ENCODE data around the gene MTRR. TPM values are rescaled to one million over a fixed set of nuclear protein-coding genes. Genes with fewer than 3 reads are reported as not detected.

MTRR gene
- total and polyA plus RNA-seq, 2 experiments from 2014 or later, result 24.8 to 28.0 TPM

DNA sequence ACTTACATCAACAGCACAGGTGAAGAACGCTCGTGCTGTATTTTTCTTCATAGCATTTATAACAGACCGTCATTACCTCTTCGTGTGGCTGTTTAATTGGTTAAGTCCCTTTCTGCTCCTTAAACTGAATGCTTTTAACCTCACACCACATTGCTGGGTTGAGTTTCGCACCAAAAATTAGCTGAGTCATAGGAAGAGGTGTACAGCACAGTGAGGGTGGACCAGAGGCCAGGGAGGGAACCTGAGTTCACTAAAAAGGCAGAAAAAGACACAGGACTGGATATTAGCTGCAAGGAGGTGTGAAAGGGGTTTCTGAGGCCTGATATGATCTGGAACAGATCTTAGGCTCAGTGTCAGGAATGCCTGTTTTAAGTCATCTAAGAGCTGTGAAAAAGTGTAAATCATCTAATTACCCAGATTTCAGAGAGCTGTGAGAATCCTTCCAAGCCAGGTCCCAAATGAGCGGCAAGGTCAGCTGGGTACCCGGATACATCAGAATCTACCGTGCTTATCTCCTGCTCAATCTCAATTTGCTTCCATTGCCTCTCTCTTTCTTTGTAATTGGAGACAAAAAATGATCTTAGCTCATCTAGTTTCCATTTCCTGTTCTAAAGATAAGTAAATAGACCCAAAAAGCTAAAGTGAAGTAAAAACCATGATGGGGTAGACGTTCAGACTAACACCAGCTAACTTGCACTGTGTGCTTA lies 10.9 kb upstream of the MTRR start:
- no peaks in the 10 kb centered on the region for H3K79me2 ChIP-seq
- DNase-seq (ENCODE audit: low spot score), result no peak
- no peak overlapping the region for H3K4me3 ChIP-seq
- no peaks in the 10 kb centered on the region for H3K27me3 ChIP-seq
- H2AFZ ChIP-seq, result no peak overlapping the region
- no peaks in the 10 kb centered on the region for H3K9me2 ChIP-seq (replicated peaks; ENCODE audit: insufficient read depth)
- H3K36me3 ChIP-seq (replicated peaks; ENCODE audit: insufficient read depth, low read depth), result no peaks in the 10 kb centered on the region
- no peaks in the 10 kb centered on the region for H3K9me3 ChIP-seq (ENCODE audit: low read depth)
- no peaks in the 10 kb centered on the region for H3K4me1 ChIP-seq (ENCODE audit: insufficient read depth)
- WGBS (ENCODE audit: low lambda C conversion rate, missing lambda C conversion rate), result 78% methylated on average over 9 of the region's 9 CpGs
- TF ChIP-seq, protein P1, sequence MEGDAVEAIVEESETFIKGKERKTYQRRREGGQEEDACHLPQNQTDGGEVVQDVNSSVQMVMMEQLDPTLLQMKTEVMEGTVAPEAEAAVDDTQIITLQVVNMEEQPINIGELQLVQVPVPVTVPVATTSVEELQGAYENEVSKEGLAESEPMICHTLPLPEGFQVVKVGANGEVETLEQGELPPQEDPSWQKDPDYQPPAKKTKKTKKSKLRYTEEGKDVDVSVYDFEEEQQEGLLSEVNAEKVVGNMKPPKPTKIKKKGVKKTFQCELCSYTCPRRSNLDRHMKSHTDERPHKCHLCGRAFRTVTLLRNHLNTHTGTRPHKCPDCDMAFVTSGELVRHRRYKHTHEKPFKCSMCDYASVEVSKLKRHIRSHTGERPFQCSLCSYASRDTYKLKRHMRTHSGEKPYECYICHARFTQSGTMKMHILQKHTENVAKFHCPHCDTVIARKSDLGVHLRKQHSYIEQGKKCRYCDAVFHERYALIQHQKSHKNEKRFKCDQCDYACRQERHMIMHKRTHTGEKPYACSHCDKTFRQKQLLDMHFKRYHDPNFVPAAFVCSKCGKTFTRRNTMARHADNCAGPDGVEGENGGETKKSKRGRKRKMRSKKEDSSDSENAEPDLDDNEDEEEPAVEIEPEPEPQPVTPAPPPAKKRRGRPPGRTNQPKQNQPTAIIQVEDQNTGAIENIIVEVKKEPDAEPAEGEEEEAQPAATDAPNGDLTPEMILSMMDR (IDR thresholded peaks at IDR 0.05; ENCODE audit: poor library complexity), result no peak
- no peak for TF ChIP-seq EZH2phosphoT487 (IDR thresholded peaks at IDR 0.05; ENCODE audit: low read depth, severe bottlenecking, unreplicated experiment)
- no peak for TF ChIP-seq EZH2 (IDR thresholded peaks at IDR 0.05; ENCODE audit: borderline replicate concordance)
- H4K20me1 ChIP-seq (ENCODE audit: insufficient read depth, poor library complexity, severe bottlenecking), result no peaks in the 10 kb centered on the region
- H3K27ac ChIP-seq, result no peak overlapping the region
- H3K4me2 ChIP-seq, result no peak overlapping the region

DNA sequence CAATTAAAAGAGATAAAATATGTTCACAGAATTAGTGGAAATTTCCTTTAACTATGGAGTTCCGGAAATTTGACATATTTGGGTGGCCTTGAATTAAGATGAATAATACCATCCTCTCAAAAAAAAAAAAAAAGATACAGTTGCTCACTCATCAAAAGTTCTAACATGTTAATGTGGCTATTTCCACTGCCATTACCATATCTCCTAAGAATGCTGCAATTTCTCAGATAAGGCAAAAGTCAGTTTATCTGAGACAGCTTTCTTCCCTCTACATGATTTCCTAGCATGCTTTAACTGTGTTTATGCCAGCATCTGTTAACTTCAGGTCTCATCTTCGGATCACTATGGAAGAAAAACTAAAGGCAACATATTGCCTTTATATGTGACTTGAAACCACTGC lies 2.8 kb upstream of the MTRR start:
- peaks cover 16% of the 10 kb centered on the region for H3K4me1 ChIP-seq (ENCODE audit: insufficient read depth)
- no peaks in the 10 kb centered on the region for H3K36me3 ChIP-seq (replicated peaks; ENCODE audit: insufficient read depth, low read depth)
- no peak overlapping the region for H3K27ac ChIP-seq
- H4K20me1 ChIP-seq (ENCODE audit: insufficient read depth, poor library complexity, severe bottlenecking), result peaks cover 10% of the 10 kb centered on the region
- no peaks in the 10 kb centered on the region for H3K9me3 ChIP-seq (ENCODE audit: low read depth)
- H3K4me2 ChIP-seq, result no peak overlapping the region
- WGBS (ENCODE audit: low lambda C conversion rate, missing lambda C conversion rate), result 91% methylated on average over 2 of the region's 2 CpGs
- peaks cover 37% of the 10 kb centered on the region for H3K79me2 ChIP-seq
- TF ChIP-seq, protein P1 (IDR thresholded peaks at IDR 0.05; ENCODE audit: poor library complexity), result no peak
- TF ChIP-seq EZH2phosphoT487 (IDR thresholded peaks at IDR 0.05; ENCODE audit: low read depth, severe bottlenecking, unreplicated experiment) (no peak), EZH2 (IDR thresholded peaks at IDR 0.05; ENCODE audit: borderline replicate concordance) (no peak)
- no peak overlapping the region for H3K4me3 ChIP-seq
- H2AFZ ChIP-seq, result no peak overlapping the region
- no peak for DNase-seq (ENCODE audit: low spot score)
- no peaks in the 10 kb centered on the region for H3K27me3 ChIP-seq
- H3K9me2 ChIP-seq (replicated peaks; ENCODE audit: insufficient read depth), result no peaks in the 10 kb centered on the region

DNA sequence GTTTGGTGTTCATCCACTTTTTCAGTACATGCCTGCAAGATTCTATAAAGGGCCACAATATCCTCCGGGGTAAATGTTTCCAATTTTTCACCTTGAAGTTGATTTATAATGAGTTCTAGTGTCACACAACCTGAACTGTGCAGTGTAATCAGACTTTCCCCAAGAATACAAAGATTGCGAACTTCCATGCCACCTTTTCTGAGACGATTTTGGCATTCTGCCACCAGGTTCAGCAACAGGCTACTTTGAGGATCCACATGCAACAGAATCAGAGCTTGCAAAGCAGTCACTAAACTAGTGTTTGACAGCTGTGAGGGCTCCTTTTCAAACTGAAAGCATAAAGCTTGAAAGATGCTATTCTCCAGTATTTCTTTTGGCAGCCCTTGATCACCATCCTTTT lies 1.7 kb upstream of the MTRR start:
- H2AFZ ChIP-seq, result no peak overlapping the region
- 85% methylated on average over 3 of the region's 3 CpGs for WGBS (ENCODE audit: low lambda C conversion rate, missing lambda C conversion rate)
- H3K4me3 ChIP-seq, result no peak overlapping the region
- H4K20me1 ChIP-seq (ENCODE audit: insufficient read depth, poor library complexity, severe bottlenecking), result peaks cover 14% of the 10 kb centered on the region
- peaks cover 47% of the 10 kb centered on the region for H3K79me2 ChIP-seq
- peaks cover 16% of the 10 kb centered on the region for H3K4me1 ChIP-seq (ENCODE audit: insufficient read depth)
- H3K9me3 ChIP-seq (ENCODE audit: low read depth), result no peaks in the 10 kb centered on the region
- TF ChIP-seq EZH2phosphoT487 (IDR thresholded peaks at IDR 0.05; ENCODE audit: low read depth, severe bottlenecking, unreplicated experiment) (no peak), EZH2 (IDR thresholded peaks at IDR 0.05; ENCODE audit: borderline replicate concordance) (no peak)
- TF ChIP-seq, protein P1 (IDR thresholded peaks at IDR 0.05; ENCODE audit: poor library complexity), result no peak
- no peaks in the 10 kb centered on the region for H3K27me3 ChIP-seq
- peak overlapping the region; percentile 86 for H3K4me2 ChIP-seq
- H3K36me3 ChIP-seq (replicated peaks; ENCODE audit: insufficient read depth, low read depth), result no peaks in the 10 kb centered on the region
- no peak for DNase-seq (ENCODE audit: low spot score)
- no peaks in the 10 kb centered on the region for H3K9me2 ChIP-seq (replicated peaks; ENCODE audit: insufficient read depth)
- no peak overlapping the region for H3K27ac ChIP-seq

Data from hepatocyte (in vitro differentiated cells).